ENCODE results near the gene GPC3.
"Not testable (repeated sequence)": the region's sequence is repeated elsewhere in the genome, so short reads cannot be mapped to it uniquely, and the experiment has no call there.

The GPC3 gene

GRCh38 chrX:133541021-133541420, 444.4 kb downstream of the GPC3 start:
- no peaks in the 10 kb centered on the region for H3K9me3 ChIP-seq (ENCODE audit: control insufficient read depth, low read length)
- no peak overlapping the region for H3K4me3 ChIP-seq (ENCODE audit: insufficient read depth, low read depth, low read length, poor library complexity, severe bottlenecking)
- H3K4me1 ChIP-seq (ENCODE audit: control insufficient read depth, insufficient read depth, low read length, poor library complexity, severe bottlenecking): no peaks in the 10 kb centered on the region
- no peaks in the 10 kb centered on the region for H3K27me3 ChIP-seq (replicated peaks; ENCODE audit: control insufficient read depth, insufficient read depth, low read length, poor library complexity, severe bottlenecking)
- no peak overlapping the region for H3K27ac ChIP-seq (ENCODE audit: insufficient read depth, low read length, poor library complexity, severe bottlenecking)
- DNase-seq: no peak
- H3K36me3 ChIP-seq (ENCODE audit: control insufficient read depth, insufficient read depth, low read length): no peaks in the 10 kb centered on the region

GRCh38 chrX:133538148-133538547, 447.2 kb downstream of the GPC3 start:
- H3K36me3 ChIP-seq (ENCODE audit: control insufficient read depth, insufficient read depth, low read length): no peaks in the 10 kb centered on the region
- H3K4me1 ChIP-seq (ENCODE audit: control insufficient read depth, insufficient read depth, low read length, poor library complexity, severe bottlenecking): no peaks in the 10 kb centered on the region
- H3K4me3 ChIP-seq (ENCODE audit: insufficient read depth, low read depth, low read length, poor library complexity, severe bottlenecking): no peak overlapping the region
- no peaks in the 10 kb centered on the region for H3K9me3 ChIP-seq (ENCODE audit: control insufficient read depth, low read length)
- no peak for DNase-seq
- H3K27me3 ChIP-seq (replicated peaks; ENCODE audit: control insufficient read depth, insufficient read depth, low read length, poor library complexity, severe bottlenecking): no peaks in the 10 kb centered on the region
- H3K27ac ChIP-seq (ENCODE audit: insufficient read depth, low read length, poor library complexity, severe bottlenecking): no peak overlapping the region

GRCh38 chrX:133537142-133537541, 448.3 kb downstream of the GPC3 start:
- no peaks in the 10 kb centered on the region for H3K9me3 ChIP-seq (ENCODE audit: control insufficient read depth, low read length)
- H3K4me1 ChIP-seq (ENCODE audit: control insufficient read depth, insufficient read depth, low read length, poor library complexity, severe bottlenecking): no peaks in the 10 kb centered on the region
- no peak overlapping the region for H3K4me3 ChIP-seq (ENCODE audit: insufficient read depth, low read depth, low read length, poor library complexity, severe bottlenecking)
- H3K27ac ChIP-seq (ENCODE audit: insufficient read depth, low read length, poor library complexity, severe bottlenecking): no peak overlapping the region
- no peaks in the 10 kb centered on the region for H3K27me3 ChIP-seq (replicated peaks; ENCODE audit: control insufficient read depth, insufficient read depth, low read length, poor library complexity, severe bottlenecking)
- H3K36me3 ChIP-seq (ENCODE audit: control insufficient read depth, insufficient read depth, low read length): no peaks in the 10 kb centered on the region
- DNase-seq: no peak

- H3K4me3 ChIP-seq (ENCODE audit: insufficient read depth, low read depth, low read length, poor library complexity, severe bottlenecking): no peak overlapping the region
- no peaks in the 10 kb centered on the region for H3K36me3 ChIP-seq (ENCODE audit: control insufficient read depth, insufficient read depth, low read length)
- H3K27me3 ChIP-seq (replicated peaks; ENCODE audit: control insufficient read depth, insufficient read depth, low read length, poor library complexity, severe bottlenecking): no peaks in the 10 kb centered on the region
- no peaks in the 10 kb centered on the region for H3K9me3 ChIP-seq (ENCODE audit: control insufficient read depth, low read length)
- no peak for DNase-seq
- H3K27ac ChIP-seq (ENCODE audit: insufficient read depth, low read length, poor library complexity, severe bottlenecking): no peak overlapping the region
- no peaks in the 10 kb centered on the region for H3K4me1 ChIP-seq (ENCODE audit: control insufficient read depth, insufficient read depth, low read length, poor library complexity, severe bottlenecking)
Measured at GRCh38 chrX:133535066-133535465, 450.3 kb downstream of the GPC3 start.

GRCh38 chrX:133534172-133534571, 451.2 kb downstream of the GPC3 start:
- H3K27me3 ChIP-seq (replicated peaks; ENCODE audit: control insufficient read depth, insufficient read depth, low read length, poor library complexity, severe bottlenecking): no peaks in the 10 kb centered on the region
- DNase-seq: no peak

GRCh38 chrX:133533249-133533648, 452.1 kb downstream of the GPC3 start:
- no peaks in the 10 kb centered on the region for H3K4me1 ChIP-seq (ENCODE audit: control insufficient read depth, insufficient read depth, low read length, poor library complexity, severe bottlenecking)
- no peaks in the 10 kb centered on the region for H3K36me3 ChIP-seq (ENCODE audit: control insufficient read depth, insufficient read depth, low read length)
- no peak overlapping the region for H3K4me3 ChIP-seq (ENCODE audit: insufficient read depth, low read depth, low read length, poor library complexity, severe bottlenecking)
- no peak for DNase-seq
- no peaks in the 10 kb centered on the region for H3K27me3 ChIP-seq (replicated peaks; ENCODE audit: control insufficient read depth, insufficient read depth, low read length, poor library complexity, severe bottlenecking)
- no peak overlapping the region for H3K27ac ChIP-seq (ENCODE audit: insufficient read depth, low read length, poor library complexity, severe bottlenecking)
- no peaks in the 10 kb centered on the region for H3K9me3 ChIP-seq (ENCODE audit: control insufficient read depth, low read length)

More at GRCh38 chrX:133534172-133534571, 451.2 kb downstream of the GPC3 start:
- no peaks in the 10 kb centered on the region for H3K4me1 ChIP-seq (ENCODE audit: control insufficient read depth, insufficient read depth, low read length, poor library complexity, severe bottlenecking)
- no peak overlapping the region for H3K4me3 ChIP-seq (ENCODE audit: insufficient read depth, low read depth, low read length, poor library complexity, severe bottlenecking)
- no peaks in the 10 kb centered on the region for H3K36me3 ChIP-seq (ENCODE audit: control insufficient read depth, insufficient read depth, low read length)
- no peaks in the 10 kb centered on the region for H3K9me3 ChIP-seq (ENCODE audit: control insufficient read depth, low read length)
- no peak overlapping the region for H3K27ac ChIP-seq (ENCODE audit: insufficient read depth, low read length, poor library complexity, severe bottlenecking)

- no peaks in the 10 kb centered on the region for H3K4me1 ChIP-seq (ENCODE audit: control insufficient read depth, insufficient read depth, low read length, poor library complexity, severe bottlenecking)
- no peak for DNase-seq
- H3K36me3 ChIP-seq (ENCODE audit: control insufficient read depth, insufficient read depth, low read length): no peaks in the 10 kb centered on the region
- no peak overlapping the region for H3K27ac ChIP-seq (ENCODE audit: insufficient read depth, low read length, poor library complexity, severe bottlenecking)
- H3K4me3 ChIP-seq (ENCODE audit: insufficient read depth, low read depth, low read length, poor library complexity, severe bottlenecking): no peak overlapping the region
- no peaks in the 10 kb centered on the region for H3K27me3 ChIP-seq (replicated peaks; ENCODE audit: control insufficient read depth, insufficient read depth, low read length, poor library complexity, severe bottlenecking)
- no peaks in the 10 kb centered on the region for H3K9me3 ChIP-seq (ENCODE audit: control insufficient read depth, low read length)
Measured at GRCh38 chrX:133530960-133531359, 454.4 kb downstream of the GPC3 start.

- H3K36me3 ChIP-seq (ENCODE audit: control insufficient read depth, insufficient read depth, low read length): no peaks in the 10 kb centered on the region
- no peak overlapping the region for H3K27ac ChIP-seq (ENCODE audit: insufficient read depth, low read length, poor library complexity, severe bottlenecking)
- H3K9me3 ChIP-seq (ENCODE audit: control insufficient read depth, low read length): no peaks in the 10 kb centered on the region
- no peaks in the 10 kb centered on the region for H3K27me3 ChIP-seq (replicated peaks; ENCODE audit: control insufficient read depth, insufficient read depth, low read length, poor library complexity, severe bottlenecking)
- DNase-seq: no peak
- H3K4me1 ChIP-seq (ENCODE audit: control insufficient read depth, insufficient read depth, low read length, poor library complexity, severe bottlenecking): no peaks in the 10 kb centered on the region
- no peak overlapping the region for H3K4me3 ChIP-seq (ENCODE audit: insufficient read depth, low read depth, low read length, poor library complexity, severe bottlenecking)
Measured at GRCh38 chrX:133529578-133529977, 455.8 kb downstream of the GPC3 start.

- H3K27me3 ChIP-seq (replicated peaks; ENCODE audit: control insufficient read depth, insufficient read depth, low read length, poor library complexity, severe bottlenecking): no peaks in the 10 kb centered on the region
- no peak overlapping the region for H3K27ac ChIP-seq (ENCODE audit: insufficient read depth, low read length, poor library complexity, severe bottlenecking)
- no peaks in the 10 kb centered on the region for H3K4me1 ChIP-seq (ENCODE audit: control insufficient read depth, insufficient read depth, low read length, poor library complexity, severe bottlenecking)
- no peak overlapping the region for H3K4me3 ChIP-seq (ENCODE audit: insufficient read depth, low read depth, low read length, poor library complexity, severe bottlenecking)
- no peaks in the 10 kb centered on the region for H3K9me3 ChIP-seq (ENCODE audit: control insufficient read depth, low read length)
- no peak for DNase-seq
- H3K36me3 ChIP-seq (ENCODE audit: control insufficient read depth, insufficient read depth, low read length): no peaks in the 10 kb centered on the region
Measured at GRCh38 chrX:133527825-133528224, 457.6 kb downstream of the GPC3 start.

- H3K9me3 ChIP-seq (ENCODE audit: control insufficient read depth, low read length): no peaks in the 10 kb centered on the region
- H3K4me1 ChIP-seq (ENCODE audit: control insufficient read depth, insufficient read depth, low read length, poor library complexity, severe bottlenecking): no peaks in the 10 kb centered on the region
- H3K27ac ChIP-seq (ENCODE audit: insufficient read depth, low read length, poor library complexity, severe bottlenecking): no peak overlapping the region
- DNase-seq: no peak
- H3K36me3 ChIP-seq (ENCODE audit: control insufficient read depth, insufficient read depth, low read length): no peaks in the 10 kb centered on the region
- H3K27me3 ChIP-seq (replicated peaks; ENCODE audit: control insufficient read depth, insufficient read depth, low read length, poor library complexity, severe bottlenecking): no peaks in the 10 kb centered on the region
- no peak overlapping the region for H3K4me3 ChIP-seq (ENCODE audit: insufficient read depth, low read depth, low read length, poor library complexity, severe bottlenecking)
Measured at GRCh38 chrX:133527415-133527814, 458.0 kb downstream of the GPC3 start.

GRCh38 chrX:133526773-133527172, 458.6 kb downstream of the GPC3 start:
- not testable (repeated sequence) for H3K36me3 ChIP-seq (ENCODE audit: control insufficient read depth, insufficient read depth, low read length); DNase-seq; H3K27ac ChIP-seq (ENCODE audit: insufficient read depth, low read length, poor library complexity, severe bottlenecking)

More at GRCh38 chrX:133526773-133527172, 458.6 kb downstream of the GPC3 start:
- H3K4me1 ChIP-seq (ENCODE audit: control insufficient read depth, insufficient read depth, low read length, poor library complexity, severe bottlenecking); H3K9me3 ChIP-seq (ENCODE audit: control insufficient read depth, low read length); H3K27me3 ChIP-seq (replicated peaks; ENCODE audit: control insufficient read depth, insufficient read depth, low read length, poor library complexity, severe bottlenecking); H3K4me3 ChIP-seq (ENCODE audit: insufficient read depth, low read depth, low read length, poor library complexity, severe bottlenecking): not testable (repeated sequence)

Data from effector memory CD4-positive, alpha-beta T cell (primary cell).